CD4-positive, alpha-beta T cell treated with Interleukin-21 for 1 hour (primary cell): Measurements from ENCODE around the gene C3orf38.
A peak's percentile ranks its signal among the peaks of the same experiment; 100 is the strongest.
"Not testable (repeated sequence)": the region's sequence is repeated elsewhere in the genome, so short reads cannot be mapped to it uniquely, and the experiment has no call there.

Source experiments
- DNase-seq: peaks from one replicate; pipeline ENCODE4 v3.0.0-alpha.2; 2020

The C3orf38 gene

DNA sequence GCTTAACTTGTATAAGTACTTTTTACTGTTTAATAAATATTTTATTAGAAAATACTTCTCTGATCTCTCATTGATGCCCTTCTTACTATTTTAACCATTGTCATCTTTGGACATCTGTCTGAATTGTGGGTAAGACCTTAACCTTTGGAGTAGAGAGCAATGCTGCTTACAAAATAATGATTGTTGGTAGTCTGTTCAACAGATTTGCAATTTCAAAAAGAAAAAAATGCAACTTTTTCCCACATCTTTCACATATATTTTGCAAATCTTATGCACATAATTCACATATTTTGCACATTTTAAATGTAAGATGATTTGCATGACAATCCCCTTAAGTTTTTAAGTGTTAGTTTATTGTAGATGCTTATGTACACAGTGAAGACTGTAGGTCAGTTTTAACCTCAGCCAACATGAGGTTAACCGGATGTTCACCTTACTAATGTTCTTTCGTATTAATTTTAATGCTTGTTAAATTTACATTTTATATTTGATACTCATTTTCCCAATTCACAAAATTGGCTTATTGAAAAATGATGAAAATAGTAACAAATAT lies 16.7 kb downstream of the C3orf38 start:
- DNase-seq: no peak

DNA sequence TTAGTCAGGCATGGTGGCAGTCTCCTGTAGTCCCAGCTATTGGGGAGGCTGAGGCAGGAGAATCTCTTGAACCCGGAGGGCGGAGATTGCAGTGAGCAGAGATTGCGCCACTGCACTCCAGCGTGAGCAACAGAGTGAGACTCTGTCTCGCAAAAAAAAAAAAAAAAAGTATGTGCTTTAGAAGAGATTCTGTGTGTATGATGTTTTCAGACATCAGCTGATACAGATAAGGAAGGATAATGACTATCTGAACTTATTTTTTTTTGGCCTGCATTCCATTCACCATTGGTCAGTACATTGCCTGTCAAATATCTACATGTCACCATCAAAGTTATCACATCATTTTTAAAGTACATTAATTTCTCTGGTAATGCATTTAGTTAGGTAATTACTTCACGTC lies 17.4 kb downstream of the C3orf38 start:
- no peak for DNase-seq

DNA sequence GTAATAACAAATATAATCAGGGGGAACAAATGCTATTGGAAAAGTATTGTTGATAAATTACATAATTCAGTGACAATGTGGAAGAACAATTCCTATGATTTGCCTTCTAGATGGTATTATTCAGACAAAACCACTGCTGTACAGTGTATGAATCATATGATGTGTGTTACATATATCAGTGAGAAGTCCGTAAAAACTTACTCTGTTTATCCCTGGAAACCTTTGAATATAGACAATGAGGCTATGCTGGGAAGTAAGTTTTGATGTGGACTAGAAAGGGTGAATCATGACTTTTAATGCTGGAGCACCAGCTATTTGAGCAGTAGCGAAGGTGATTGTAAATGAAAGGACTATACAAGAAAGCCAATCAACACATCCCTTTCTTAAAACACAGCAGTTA lies 17.9 kb downstream of the C3orf38 start:
- DNase-seq: no peak

DNA sequence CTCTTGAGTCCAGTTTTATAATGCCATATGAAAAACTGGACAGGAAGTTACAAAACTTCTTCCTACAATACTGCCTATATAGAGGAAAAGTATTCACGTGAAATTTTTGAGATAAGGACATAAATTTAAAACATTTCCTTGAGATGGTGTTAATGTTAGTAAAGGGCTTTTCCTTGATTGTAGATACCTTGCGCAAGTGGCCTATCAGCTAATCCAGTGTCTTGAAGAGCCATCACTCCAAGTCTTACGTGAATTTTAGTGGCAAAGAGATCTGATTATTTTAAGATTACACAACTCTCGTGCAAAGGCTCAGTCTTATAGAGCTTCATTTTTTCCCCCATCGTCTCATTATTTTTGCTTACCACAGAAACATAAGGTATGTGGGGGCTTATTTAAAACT lies 18.4 kb downstream of the C3orf38 start:
- DNase-seq: no peak

DNA sequence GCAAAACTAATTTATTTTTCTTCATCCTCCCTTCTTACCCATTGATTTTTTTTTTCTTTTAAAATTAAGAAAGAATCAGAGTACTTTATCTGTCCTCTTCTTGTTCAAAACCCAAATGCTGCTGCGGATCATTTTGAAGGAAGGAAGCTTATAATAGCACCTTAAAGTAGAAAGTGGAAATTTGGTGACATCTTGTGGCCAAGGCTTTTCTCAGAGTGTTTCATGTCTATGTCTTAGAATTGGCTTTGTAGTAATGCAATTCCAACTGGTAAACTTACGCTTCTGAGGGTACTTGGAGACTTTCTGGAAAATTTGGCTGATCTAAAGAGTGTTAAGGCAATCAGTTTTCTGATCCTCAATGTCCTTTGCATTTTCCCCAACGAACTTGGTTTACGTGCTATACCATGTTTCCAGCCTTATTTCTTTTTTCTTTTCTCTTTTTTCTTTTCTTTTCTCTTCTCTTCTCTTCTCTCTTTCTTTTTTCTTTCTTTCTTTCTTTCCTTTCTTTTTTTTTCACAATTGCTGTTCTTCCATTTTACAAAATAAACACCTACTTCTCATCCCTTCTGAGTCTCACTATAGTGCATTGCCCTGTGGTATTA lies 30.7 kb downstream of the C3orf38 start:
- peak; percentile 48 for DNase-seq

DNA sequence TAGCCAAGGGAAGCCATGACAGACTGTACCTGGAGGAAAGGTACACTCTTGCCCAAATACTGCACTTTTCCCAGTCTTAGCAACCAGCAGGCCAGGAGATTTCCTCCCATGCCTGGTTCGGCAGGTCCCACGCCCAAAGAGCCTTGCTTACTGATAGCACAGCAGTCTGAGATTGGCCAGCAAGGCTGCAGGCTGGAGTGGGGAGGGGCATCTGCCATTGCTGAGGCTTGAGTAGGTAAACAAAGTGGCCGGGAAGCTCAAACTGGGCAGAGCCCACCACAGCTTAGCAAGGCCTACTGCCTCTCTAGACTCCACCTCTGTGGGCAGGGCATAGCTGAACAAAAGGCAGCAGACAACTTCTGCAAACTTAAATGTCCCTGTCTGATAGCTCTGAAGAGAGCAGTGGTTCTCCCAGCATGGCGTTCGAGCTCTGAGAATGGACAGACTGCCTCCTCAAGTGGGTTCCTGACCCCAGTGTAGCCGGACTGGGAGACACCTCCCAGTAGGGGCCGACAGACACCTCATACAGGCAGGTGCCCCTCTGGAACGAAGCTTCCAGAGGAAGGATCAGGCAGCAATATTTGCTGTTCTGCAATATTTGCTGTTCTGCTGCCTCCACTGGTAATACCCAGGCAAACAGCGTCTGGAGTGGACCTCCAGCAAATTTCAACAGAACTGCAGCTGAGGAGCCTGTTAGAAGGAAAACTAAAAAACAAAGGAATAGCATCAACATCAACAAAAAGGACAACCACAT lies 32.6 kb downstream of the C3orf38 start:
- DNase-seq: not testable (repeated sequence)

DNA sequence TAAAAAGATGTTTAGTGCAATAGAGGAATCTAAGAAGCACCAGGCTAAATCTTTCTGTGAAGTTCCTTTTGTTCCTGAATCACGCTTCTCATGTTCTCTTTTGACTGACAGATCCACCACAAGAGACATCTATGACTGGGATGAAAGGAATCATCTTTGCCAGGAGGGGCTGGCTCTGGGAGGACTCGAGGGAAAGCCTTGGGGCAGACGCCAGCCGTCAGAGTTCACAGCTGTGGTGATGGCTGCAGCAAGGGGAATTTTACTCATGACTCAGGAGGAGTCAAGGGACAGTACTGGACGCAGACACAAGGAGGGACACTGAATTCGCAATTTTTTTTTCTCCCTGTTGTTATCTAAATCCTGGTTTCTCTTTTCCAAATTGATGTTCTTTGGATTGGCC lies 38.7 kb downstream of the C3orf38 start:
- no peak for DNase-seq

DNA sequence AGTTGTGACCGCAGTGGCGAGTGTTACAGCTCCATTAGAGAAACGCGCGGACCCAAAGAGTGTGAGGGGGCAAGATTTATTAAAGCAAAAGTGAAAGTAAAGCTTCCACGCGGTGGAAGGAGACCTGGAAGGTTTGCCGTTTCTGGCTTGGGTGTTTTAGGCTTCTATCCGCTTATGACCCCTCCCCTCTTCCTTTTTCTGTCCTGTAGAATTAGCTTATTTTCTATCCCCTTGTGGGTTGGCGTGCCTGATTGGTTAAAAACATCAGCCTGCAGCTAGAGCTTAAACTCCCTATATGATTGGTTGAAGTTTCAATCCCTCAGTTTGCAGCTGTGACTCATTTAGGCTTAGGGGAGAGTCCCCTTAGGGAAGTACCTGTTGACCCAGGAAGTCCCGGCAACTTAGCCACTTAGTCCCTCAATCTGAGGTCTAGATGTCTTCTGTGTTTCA lies 39.6 kb downstream of the C3orf38 start:
- no peak for DNase-seq

DNA sequence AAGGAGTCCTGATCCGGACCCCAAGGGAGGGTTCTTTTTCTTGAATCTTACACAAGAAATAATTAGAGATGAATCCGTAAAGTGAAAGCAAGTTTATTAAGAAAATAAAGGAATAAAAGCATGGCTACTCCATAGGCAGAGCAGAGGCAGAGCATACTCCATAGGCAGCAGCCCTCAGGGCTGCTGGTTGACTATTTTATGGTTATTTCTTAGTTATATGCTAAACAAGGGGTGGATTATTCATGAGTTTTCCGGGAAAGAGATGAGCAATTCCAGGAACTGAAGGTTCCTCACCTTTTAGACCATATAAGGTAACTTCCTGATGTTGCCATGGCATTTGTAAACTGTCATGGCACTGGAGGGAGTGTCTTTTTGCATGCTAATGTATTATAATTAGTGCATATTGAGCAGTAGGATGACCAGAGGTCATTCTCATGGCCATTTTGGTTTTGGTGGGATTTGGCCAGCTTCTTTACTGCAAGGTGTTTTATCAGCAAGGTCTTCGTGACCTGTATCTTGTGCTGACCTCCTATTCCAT lies 42.2 kb downstream of the C3orf38 start:
- DNase-seq: no peak

DNA sequence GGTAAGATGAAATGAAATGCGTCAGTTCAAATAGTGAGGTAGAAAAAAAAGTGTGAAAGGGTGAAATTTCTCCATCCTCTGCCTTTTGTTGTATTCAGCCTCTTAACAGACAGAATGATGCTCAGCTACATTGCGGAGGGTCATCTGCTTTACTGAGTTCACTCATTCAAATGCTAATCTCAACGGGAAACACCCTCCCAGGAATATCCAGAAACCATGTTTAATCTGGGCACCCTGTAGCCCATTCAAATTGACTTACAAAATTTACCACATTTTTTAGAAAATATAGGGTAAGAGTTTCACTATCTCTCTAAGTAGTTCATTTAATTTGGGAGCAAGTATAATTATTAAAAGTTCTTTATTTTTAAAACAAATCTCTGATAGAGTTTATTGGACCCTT lies 42.9 kb downstream of the C3orf38 start:
- no peak for DNase-seq

DNA sequence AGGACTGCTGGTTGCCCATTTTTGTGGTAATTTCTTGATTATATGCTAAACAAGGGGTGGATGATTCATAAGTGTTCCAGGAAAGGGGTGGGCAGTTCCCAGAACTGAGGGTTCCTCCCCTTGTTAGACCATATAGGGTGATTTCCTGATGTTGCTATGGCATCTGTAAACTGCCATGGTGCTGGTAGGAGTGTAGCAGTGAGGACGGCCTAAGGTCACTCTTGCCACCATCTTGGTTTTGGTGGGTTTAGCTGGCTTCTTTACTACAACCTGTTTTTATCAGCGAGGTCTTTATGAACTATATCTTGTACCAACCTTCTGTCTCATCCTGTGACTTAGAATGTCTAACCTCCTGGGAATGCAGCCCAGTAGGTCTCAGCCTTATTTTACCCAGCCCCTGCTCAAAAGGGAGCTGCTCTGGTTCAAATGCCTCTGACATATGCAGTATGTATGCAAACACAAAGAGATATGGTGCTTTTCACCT lies 46.2 kb downstream of the C3orf38 start:
- DNase-seq: no peak

DNA sequence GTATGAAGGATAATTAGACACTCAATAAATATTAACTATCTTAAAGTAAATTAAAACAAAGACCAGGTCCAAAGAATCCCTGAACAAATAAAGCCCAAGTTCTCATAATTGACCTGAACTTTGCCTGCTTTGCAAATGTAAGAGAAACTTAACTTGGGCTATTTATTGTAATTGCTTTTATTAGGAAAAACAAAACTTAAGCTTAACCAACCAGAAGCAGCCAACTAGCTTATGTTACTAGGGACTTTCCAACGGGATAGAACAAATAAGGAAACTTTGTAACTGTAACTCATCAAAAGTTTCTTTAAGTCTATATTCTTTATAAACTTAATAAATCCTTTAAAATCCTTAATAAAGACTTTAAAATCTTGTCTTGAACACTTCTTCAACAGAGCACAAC lies 48.4 kb downstream of the C3orf38 start:
- DNase-seq: no peak

DNA sequence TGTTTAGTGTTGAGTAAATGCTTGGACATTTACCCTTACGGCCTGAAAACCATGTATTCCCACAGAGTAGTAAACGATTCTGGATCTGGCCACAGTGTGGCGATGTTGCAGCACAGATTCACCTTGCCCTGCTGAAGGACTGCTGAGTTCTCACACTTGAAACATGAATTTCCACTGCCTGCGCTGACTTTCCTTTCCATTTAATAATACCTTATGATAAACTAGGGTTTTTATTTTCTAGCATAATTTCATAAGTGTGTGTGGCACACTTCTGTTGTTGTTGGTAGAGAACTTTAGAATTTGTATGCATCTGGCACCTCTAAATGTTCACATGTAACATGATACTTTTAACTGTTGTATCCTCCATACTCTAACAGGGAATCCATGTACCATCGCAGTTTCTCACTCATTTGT lies 53.9 kb downstream of the C3orf38 start:
- DNase-seq: peak; percentile 42
